Measurements from ENCODE around the gene TNIK.

The TNIK gene

GRCh38 chr3:171356251-171356650, 104.0 kb downstream of the TNIK start:
- DNase-seq = no peak

DNA sequence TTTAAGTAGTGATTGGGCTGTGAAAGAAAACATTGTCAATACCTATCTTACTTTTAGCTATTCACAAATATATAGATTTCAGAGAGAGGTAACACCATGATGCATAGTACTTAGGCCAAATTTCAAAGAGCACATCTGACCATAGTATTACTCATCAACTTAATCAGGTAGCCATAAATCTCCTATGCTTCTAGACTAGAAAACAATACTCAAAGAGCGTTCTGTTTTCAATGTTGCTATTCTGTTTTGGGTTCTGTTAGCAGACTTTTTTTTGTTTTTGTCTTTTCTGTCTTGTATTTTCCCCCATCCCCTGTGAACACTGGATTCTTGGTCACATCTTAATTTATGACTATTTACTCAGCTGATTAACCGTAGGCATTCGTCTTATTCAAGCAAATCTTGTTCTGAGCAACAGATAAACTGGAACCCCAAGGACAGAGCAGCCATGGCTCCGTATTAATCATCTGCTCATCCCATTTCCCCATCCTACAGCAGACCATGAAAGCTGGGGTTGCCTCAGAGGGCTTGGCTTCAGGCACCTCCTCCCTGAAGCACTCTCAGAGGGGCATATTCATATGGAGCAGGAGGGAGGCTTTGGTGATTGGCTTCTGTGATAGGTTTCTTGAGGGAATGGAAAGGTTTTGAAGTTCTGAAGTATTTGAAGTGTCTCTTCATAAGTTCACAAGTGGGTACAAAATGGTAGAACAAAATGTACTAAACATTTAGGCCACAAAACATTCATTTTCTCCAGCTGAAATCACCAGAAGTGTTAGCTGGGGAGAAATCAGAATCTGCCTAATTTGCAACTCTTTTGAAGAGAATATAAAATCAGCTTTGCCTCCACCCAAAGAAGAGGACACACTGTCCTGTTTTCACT, 105.3 kb downstream of the TNIK start:
- no peak for DNase-seq

GRCh38 chr3:171354049-171354705, 106.0 kb downstream of the TNIK start:
- no peak for DNase-seq

- no peak for DNase-seq
These were observed 106.8 kb downstream of the TNIK start for GRCh38 chr3:171353423-171353822.

DNA sequence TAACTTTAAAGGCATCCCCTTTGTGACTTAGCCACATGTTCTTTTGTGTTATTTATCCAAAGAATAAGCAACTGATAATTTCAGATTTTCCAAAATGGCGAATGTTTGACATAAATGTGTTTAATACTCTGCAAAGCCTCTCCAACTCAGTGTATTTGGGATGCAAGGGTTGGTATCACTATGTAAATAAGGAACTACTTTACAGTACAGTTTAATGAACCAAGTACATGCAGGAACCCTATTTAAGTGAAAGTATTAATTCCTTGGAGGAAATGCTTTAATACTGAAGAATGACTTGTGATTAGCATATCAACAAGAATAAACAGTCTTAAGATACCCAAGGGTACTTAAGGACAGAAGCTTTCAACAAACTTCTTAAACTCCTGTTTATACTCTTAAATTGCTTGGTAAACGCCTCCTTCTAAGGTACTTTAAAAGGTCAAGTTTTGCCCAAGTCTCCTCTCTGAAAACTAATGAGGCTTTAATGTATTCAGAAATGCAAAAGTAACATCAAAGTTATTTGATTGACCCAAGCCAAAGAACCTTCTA, 107.7 kb downstream of the TNIK start:
- DNase-seq = no peak

GRCh38 chr3:171351676-171352075, 108.5 kb downstream of the TNIK start:
- DNase-seq = no peak

GRCh38 chr3:171350364-171350763, 109.8 kb downstream of the TNIK start:
- no peak for DNase-seq

GRCh38 chr3:171349392-171349791, 110.8 kb downstream of the TNIK start:
- DNase-seq = no peak

- no peak for DNase-seq
These were observed 112.1 kb downstream of the TNIK start for GRCh38 chr3:171348121-171348520.

DNA sequence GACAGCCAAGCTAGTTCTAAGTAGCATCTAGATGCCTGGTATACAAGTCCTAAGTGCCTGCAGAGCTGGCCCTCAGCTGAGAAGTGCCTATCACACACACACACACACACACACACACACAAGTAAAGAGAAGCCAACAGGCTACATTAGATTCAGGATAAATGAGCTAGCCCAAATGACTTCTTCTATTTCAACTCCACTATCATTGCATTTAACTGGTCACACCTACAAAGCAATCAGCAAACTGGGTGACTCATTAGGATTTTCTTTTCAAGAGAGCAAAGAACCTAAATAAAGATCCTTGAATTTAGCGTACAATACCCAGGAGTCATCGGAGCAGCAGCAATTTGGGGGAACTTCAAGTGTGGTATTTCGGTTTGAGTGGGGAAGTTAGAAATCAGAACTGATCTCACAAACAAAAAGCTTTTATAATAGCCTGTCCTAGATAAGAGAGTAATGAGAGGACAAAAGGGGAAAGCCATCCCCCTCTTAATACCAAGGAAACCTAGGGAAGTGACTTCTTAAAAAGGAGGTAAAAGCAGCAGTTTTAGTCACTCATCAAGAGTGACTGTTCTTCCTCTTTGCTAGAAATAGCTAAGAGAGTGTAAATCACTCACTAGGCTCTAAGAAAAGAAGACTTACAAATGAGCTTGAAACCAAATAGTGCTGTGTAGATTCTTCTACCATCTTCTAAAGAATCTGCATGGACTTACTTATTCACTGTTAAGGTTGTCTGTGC, 112.7 kb downstream of the TNIK start:
- DNase-seq = no peak

DNA sequence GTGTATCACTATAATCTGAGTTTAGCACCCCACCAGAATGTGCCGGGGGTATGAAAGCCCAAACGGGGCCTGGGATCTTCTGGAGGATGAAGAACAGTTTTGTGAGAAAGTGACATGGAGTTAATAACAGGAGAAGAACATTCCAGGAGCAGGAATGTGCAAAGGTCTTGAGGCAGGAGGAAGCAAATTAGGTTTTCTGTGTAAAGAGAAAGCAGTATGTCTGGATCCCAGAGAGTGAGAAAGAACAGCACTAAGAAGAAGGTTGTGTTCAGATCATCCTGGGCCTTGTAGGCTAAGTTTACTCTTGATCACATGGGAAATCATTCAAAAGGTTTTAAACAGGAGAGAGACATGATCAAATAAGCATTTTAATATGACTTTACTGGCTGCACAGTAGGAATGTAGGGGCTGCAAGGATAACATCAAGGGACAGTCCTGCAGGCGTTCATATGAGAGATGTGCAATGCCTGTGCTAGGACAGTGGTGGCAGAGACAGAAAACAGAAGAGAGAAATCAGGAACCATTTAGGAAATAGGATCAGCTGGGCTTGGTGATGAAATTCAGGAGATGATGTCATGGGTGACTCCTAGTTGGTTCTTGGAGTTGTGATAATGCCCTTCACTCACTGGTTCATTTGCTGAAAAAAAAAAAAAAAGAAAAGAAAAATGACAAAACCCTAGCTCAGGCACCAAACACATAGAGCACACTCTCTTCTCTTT, 113.5 kb downstream of the TNIK start:
- DNase-seq = no peak

DNA sequence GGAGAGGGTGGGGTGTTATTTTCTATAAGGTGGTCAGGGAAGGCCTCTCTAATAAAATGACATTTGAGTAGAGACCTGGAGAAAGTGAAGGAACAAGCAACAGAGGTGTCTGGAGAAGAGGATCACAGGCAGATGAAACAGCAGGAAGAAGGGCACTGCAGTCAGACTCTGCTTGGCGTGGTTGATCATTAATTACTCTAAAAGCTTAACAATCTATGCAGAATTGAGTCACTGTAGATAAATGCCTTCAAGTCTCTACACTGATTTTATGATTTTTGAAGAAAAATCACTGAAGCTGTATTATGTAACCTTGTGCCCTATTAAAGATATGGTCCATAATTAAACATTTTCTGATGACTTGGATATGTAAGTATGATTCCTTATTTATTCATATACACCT, 114.2 kb downstream of the TNIK start:
- DNase-seq = no peak

- no peak for DNase-seq
These were observed 114.9 kb downstream of the TNIK start for GRCh38 chr3:171345107-171345843.

DNA sequence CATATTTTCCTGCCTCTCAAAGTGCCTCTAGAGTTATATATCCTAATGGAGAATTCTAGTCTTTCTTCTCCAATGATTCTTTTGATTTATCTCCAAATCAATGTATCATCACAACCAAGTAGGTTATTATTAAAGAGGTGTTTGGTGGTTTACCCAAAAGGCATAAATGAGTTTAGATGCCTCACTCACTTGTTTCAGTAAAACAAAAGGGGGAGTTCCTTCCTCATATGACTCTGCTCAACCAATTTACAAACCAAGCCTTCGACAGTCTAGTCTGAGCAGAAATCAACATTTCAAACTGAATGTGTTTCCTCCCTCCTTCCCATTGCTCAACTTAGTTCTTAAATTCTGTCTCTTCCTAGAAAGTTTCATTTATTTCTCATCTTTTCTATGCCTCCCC, 116.5 kb downstream of the TNIK start:
- no peak for DNase-seq

DNA sequence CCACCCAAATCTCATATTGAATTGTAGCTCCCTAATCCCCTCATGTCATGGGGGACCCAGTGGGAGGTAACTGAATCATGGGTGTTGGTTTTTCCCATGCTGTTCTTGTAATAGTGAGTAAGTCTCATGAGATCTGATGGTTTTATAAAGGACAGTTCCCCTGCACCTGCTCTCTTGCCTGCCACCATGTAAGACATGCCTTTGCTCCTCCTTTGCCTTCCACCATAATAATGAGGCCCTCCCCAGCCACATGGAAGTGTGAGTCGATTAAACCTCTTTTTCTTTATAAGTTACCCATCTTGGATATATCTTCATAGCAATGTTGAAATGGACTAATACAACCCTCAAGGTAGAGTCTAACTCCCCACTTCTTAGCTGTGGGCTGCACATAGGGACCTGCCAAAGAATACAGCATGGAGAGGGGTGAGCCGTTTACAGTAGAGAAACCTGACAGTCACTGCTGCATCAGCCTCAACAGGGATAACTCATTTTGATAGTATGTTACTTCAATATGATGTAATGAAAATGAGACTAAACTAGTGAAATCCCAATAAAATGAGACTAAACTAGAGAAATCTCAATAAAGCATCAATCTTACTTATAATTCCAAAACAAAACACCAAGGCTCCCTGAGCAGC, 117.3 kb downstream of the TNIK start:
- DNase-seq = no peak

- no peak for DNase-seq
These were observed 118.0 kb downstream of the TNIK start for GRCh38 chr3:171342200-171342599.

DNA sequence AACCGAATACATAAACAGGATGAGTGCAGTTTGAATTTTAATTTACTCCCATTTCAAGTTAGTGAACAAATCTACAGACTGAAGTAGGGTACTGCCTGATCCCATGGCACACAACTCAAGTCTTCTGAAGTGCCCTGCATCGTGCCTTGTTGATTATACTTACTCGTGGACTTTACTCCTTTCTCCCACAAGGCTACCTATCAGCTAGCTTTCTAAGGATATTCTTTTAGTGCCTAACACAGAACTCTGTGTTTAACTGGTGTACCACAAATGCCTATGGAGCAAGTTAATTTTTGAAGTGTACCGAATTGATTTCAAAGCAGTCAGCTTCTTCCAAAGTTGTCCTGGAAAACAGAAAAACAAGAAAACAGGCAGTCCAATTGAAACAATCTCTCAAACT, 119.8 kb downstream of the TNIK start:
- DNase-seq = no peak

- DNase-seq = peak; percentile 54
These were observed 120.6 kb downstream of the TNIK start for GRCh38 chr3:171339598-171339997.

DNA sequence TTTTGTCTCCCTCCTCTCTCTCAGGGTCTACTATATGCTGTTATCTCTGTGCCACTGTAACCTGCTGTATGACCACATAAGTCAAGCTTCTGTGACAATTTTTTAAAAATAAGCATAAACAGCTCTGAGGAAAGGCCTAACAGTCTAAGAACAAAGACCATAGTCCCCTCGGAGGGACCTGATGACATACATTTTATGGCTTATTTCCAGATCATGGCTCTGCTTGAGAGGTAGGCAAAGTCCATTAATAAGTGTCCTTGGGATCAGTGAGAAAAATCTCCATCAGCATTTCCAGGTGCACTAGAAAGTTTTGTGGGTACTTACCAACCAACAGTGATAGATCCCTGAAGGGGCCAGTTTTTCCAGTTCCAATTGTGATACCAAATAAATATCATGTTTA, 123.8 kb downstream of the TNIK start:
- no peak for DNase-seq

DNA sequence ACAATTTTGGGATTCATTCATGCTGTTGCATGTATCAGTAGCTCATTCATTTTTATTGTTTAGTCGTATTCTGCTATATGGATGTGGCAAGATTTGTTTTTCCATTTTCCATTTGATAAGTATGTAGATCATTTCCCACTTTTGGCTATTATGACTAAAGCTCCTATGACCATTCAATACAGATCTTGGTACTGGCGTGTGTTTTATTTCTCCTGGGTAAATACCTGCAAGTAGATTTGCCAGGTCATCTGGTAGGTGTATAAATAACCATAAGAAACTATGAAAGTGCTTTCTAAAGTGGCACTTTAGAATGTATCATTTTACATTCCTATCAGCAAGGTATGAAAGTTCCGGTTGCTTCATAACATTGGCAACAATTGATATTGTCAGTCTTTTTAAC, 124.6 kb downstream of the TNIK start:
- no peak for DNase-seq

DNA sequence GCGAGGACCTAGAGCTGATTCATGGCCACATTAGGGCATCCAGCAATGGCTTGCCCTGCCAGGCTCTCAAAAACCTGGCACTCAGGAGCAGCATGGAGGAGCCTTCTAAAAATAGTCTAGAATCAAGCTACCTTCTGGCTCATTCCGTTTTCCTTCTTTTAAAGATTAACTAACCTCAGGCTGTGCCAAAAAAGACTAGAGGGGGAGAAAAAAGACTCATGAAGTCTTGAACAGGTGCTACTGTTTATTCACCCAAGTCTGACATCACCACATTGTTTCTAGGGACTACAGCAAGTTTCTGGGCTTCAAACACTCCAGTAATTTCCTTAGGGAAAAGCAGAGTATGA, 125.8 kb downstream of the TNIK start:
- peak; percentile 28 for DNase-seq
